Renal cortical epithelial cell (primary cell): Measurements from ENCODE around the gene TUB. TPM values are rescaled to one million over a fixed set of nuclear protein-coding genes. Genes with fewer than 3 reads are reported as not detected.

ENCODE experiments used
- DNase-seq: peaks from one replicate; pipeline ENCODE4 v3.0.0-alpha.2; 2011; ENCODE audit warnings: low read depth
- total RNA-seq: library from RNA; depleted of rRNA; stranded (reverse); fragments of >200 nt; gene quantifications from 2 replicates; pipeline ENCODE4 v1.2.3, GENCODE V29; 2014

The TUB gene
- total RNA-seq, 1 donor from 2014 or later: 0.55 TPM

- peak; percentile 14 for DNase-seq
Measured at GRCh38 chr11:8090756-8091155, 9.7 kb downstream of the TUB start.

DNA sequence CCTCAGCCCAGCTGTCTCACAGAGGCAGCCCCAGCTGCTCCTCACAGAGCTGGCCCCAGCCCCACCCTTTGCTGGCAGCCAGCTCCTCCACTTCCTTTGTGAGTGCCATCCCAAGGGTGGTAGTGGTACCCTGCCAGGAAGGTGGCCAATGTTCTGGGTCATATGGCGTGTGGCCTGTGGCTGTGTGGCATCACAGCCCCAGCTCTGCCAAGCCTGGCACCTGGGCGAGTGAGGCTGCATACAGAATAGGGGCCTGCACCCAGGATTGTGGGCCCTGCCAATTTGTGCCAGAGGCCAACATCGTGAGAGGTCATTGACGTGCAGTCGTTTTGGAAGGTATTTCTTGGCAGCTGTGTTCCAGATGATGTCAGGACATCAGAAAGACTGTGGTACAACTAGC is 10.7 kb downstream of the TUB start:
- no peak for DNase-seq

- peak; percentile 51 for DNase-seq
Measured at GRCh38 chr11:8092587-8093424, 11.8 kb downstream of the TUB start.

DNA sequence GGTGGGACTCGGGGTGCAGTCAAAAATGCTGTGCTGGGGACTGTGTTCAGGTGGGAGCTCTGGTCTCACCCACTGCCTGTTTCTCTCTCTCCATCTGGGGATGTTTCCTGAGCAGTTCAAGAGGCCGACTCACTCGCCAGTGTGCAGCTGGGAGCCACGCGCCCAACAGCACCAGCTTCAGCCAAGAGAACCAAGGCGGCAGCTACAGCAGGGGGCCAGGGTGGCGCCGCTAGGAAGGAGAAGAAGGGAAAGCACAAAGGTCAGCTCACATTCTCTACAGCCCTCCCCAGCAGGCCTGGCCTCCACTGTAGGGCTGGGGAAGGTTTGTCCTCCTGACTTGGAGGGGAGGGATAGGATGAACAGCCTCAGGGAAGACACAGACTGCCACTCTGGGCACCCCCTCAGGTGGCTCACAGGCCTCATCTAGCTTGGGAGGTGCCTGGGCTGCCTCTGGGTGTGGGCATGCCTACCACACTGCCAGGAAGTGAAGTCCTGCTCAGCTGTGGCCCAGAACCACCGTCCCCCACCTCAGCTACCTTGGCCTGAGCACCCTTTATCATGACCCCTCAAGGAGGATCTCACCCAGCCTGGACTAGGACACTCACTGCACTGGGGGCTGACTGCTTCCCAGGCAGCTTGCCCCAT is 13.0 kb downstream of the TUB start:
- DNase-seq: no peak

GRCh38 chr11:8094656-8095055 is 13.6 kb downstream of the TUB start:
- DNase-seq: no peak

- no peak for DNase-seq
Measured at GRCh38 chr11:8095371-8095770, 14.4 kb downstream of the TUB start.

GRCh38 chr11:8095806-8096522 is 15.0 kb downstream of the TUB start:
- no peak for DNase-seq

DNA sequence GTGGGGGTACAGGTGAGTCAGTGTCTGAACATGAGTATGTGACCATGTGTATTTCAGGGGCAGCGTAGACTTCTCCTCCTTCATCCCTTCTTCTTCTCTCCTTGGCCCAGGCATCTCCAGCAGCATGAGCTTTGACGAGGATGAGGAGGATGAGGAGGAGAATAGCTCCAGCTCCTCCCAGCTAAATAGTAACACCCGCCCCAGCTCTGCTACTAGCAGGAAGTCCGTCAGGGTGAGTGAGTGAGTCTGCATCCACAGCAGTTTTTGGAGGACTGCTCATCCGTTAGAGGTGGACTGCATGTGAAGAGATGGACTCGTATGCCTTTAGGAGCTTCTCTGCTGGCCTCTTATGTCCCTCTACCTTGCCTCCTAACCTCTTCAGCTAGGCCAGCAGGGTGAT is 15.6 kb downstream of the TUB start:
- DNase-seq: no peak

DNA sequence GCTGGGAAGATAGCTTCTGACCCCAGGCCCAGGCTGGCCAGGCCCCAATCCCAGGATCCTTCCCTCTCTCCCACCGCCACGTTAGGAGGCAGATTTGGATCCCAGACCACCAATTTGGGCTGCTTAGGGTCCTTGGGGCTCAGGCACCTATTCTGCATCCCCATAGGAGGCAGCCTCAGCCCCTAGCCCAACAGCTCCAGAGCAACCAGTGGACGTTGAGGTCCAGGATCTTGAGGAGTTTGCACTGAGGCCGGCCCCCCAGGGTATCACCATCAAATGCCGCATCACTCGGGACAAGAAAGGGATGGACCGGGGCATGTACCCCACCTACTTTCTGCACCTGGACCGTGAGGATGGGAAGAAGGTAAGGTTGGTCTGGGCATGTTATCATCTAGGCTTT is 16.1 kb downstream of the TUB start:
- no peak for DNase-seq

- no peak for DNase-seq
Measured at GRCh38 chr11:8097468-8097867, 16.5 kb downstream of the TUB start.

DNA sequence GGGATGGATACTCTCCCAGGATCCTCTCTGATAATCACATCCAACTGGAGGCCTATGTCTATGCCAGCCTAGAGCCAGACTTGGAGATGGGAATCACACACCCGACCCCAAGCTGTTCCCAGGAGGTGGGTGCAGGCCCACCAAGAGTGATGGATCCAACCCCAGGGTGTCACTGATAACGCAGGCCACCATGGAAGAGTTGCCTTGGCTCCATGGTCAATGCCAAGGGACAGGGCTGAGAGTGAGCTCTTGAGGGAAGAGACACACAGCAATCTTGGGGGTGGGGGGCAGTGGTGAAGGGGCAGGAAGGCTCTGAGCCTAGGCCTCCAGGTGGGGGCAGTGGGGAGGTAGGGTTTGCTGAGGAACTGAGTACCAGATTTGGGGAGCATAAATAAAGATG is 16.9 kb downstream of the TUB start:
- DNase-seq: no peak

DNA sequence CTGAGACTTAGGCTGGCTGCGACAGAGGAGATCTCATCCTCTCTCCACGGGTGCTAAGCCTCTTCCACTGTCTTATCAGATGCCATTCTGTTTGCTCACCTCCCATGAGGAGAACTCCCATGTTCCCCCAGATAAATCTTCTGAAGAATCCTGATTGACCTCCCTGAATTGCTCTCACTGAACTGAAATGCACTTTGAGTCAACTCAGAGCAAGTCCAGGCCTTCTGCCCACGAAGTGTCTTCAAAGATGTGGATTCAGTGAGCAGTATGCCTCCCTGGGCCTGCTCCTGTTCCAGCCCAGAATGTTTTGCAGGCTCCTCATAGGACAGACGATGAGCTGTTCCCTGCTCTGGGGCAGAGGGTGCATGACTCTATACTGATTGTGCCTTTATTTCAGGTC is 17.4 kb downstream of the TUB start:
- no peak for DNase-seq

DNA sequence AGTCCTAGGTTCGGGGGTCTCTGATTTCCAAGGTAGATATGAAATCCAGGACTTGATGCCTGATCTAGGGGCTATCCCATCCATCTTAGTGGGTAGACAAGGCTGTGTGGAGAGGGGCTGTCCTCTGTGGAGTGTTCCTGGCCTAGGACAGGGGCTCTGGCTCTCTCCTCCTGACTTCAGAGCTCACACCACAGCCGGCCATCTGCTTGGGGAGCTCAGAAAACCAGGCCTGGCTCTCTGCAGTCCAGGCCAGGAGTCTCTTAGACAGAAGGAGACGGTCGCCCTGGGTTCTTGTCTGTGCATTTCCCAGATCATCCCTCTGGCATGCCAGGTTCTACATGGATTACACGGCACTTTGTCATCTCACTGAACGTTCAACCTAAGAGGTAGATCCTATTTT is 17.9 kb downstream of the TUB start:
- no peak for DNase-seq

DNA sequence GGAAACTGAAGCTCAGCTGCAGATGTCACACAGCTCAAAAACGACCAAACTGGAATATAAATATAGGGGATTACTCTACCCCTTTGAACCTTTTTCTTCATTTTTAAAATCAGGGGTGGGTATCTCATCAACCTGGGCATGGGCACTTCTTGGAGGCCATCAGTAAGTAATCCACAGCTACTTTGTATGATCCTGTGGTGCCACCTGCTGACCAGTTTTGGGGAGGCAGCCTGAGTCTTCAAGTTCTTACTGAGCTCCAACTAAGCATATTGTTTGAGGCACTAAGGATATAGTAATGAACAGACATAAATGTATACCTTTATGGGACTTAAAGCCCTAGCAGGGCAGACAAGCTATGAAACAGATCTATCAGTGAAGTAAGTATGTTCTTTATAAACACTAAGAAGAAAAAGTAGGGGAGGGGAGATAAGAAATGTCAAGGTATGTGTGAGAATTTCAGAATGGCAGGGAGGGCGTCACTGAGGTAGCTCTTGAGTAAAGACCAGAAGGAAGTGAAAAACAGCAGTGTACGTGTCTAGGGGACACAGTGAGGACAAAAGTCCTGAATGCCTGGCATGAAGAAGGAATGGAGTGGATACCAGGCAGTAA is 18.4 kb downstream of the TUB start:
- DNase-seq: peak; percentile 76

- DNase-seq: no peak
Measured at GRCh38 chr11:8100158-8100557, 19.1 kb downstream of the TUB start.

- DNase-seq: no peak
Measured at GRCh38 chr11:8100605-8101004, 19.6 kb downstream of the TUB start.

GRCh38 chr11:8101421-8101820 is 20.4 kb downstream of the TUB start:
- DNase-seq: no peak

- peak; percentile 55 for DNase-seq
Measured at GRCh38 chr11:8102296-8102915, 21.4 kb downstream of the TUB start.

DNA sequence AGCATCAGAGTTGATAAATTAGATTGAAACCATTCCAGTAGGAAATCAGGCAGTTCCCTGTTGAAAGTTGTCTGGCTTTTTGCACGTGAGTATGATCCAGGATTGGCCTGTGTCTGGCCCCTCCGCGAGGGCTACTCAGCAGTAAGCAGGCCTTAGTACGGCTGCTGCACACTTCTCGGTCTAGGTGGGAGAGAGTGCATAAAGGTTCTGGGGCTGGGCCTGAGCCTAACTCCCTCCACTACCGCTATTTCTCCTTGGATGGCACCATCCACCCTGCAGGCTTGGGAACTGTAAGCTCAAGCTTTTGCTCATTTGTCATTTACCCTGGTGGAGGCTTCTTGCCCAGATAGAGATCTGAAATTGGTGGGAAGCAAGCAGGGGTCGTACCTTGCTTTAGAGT is 22.0 kb downstream of the TUB start:
- no peak for DNase-seq

DNA sequence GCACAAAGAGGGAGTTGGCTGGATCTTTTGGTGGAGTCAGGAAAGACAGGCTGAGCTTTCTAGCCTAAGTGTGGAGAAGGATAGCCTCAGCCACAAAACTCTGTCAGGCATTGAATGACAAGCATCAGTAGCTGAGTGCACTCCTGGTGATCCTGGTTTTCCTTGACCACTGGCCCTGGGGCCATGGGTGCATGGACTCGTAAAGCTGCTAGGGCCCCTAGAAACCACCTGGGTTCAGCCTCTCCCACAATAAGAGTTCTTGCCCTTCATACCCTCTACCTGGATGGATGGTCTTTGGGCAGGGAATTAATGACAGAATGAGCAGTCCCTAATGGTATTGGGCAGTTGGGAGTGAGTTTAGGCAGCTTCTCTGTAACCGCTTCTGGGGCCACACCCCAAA is 22.9 kb downstream of the TUB start:
- DNase-seq: no peak

DNA sequence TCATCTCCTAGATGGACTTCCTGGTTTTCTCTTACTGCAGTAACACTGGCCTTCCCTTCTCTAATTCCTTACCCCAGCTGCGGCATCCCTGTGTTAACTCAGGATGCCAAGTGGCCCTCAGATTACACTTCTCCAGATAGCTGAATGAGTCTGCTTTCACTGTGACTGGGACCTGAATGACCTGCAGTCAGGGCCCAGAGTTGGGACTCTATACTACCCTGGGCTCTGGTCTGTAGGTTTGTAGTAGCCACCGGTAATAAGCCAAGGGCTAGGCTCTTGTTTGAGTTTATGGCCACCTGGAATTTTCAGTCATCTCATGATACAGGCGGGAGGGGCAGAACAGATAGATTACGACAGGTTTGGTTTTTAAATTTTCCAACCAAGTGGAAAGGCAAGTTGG is 24.1 kb downstream of the TUB start:
- DNase-seq: no peak

GRCh38 chr11:8105666-8106065 is 24.7 kb downstream of the TUB start:
- DNase-seq: no peak
